AG04449 (cell line): Measurements from ENCODE around the gene SNX11.

Source experiments
- CTCF ChIA-PET: fragments of 350-600 bp; formaldehyde crosslinking; extraction: SDS; loops from one replicate; lab custom pipeline; 2021; ENCODE audit warnings: antibody characterized with exemption; lab: Yijun Ruan, JAX
- POLR2A ChIA-PET: fragments of 400-600, 350-600 bp; formaldehyde crosslinking; extraction: SDS; loops from one replicate; lab custom pipeline; 2020; ENCODE audit warnings: antibody characterized with exemption, inconsistent platforms; lab: Yijun Ruan, JAX
- DNase-seq: peaks from one replicate; pipeline ENCODE4 v3.0.0-alpha.2; 2010; ENCODE audit warnings: low read depth, low spot score
- H3K4me3 ChIP-seq: 2 replicates; pipeline ENCODE4 v1.5.1; 2011; ENCODE audit warnings: low read depth, mild to moderate bottlenecking, control low read depth, low read length
- TF ChIP-seq, protein P1 (sequence below): IDR thresholded peaks from one replicate; pipeline ENCODE4 v1.5.1; 2011; ENCODE audit warnings: mild to moderate bottlenecking, moderate library complexity, low read length, control low read depth, inconsistent platforms; ENCODE audit not compliant: insufficient read depth; ENCODE audit errors: missing control alignments

SNX11 gene, protein sequence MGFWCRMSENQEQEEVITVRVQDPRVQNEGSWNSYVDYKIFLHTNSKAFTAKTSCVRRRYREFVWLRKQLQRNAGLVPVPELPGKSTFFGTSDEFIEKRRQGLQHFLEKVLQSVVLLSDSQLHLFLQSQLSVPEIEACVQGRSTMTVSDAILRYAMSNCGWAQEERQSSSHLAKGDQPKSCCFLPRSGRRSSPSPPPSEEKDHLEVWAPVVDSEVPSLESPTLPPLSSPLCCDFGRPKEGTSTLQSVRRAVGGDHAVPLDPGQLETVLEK

DNA sequence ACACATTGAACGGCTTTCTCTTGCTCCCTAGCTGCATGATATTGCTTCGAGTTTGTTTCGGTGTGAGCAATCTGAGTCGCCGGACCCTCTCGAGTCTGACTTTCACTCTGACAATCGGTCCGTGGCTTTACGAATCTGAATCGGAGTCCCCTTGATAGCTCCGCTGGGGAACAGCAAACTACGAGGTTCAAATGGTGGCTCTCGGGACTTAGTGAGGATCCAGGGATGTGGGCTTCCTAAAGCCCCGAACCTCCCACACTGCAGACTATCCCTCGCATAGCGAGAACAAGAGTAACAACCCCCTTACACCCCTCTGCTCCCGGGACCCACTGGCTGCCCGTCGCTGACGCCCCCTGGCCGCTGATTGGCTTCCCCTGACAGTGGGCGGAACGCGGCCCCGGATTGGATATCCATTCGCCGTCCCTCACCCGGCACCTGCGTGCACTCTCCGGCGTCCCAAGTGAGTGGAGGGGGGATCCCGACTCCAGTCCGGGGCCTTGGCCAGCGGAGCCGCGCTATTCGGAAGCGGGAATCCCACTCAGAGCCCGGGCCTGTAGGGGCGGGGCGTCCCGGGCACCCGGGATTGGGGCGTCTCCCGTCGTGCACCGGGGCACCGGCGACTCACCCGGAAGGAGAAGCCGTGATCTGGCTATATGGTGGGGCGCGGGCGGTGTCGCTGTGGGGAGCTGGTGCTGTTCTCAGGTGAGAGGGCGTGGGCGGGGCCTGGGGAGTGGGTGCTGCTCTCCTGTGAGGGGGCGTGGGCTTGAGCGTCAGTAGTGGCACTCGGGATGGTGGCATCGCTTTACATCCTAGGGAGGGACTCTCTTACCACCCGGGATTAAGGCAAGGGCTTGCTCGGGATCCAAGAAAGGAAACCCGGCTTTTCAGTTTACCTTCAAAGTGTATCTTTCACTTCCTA is at the start of gene SNX11:
Gene SNX11 (plus strand): TSS at position 630 of the 919 bp plus-strand sequence. CDS start 4,278 bp downstream, outside the sequence.
- H3K4me3 ChIP-seq: peak within 1 kb of the TSS; percentile 97
- TF ChIP-seq, protein P1, sequence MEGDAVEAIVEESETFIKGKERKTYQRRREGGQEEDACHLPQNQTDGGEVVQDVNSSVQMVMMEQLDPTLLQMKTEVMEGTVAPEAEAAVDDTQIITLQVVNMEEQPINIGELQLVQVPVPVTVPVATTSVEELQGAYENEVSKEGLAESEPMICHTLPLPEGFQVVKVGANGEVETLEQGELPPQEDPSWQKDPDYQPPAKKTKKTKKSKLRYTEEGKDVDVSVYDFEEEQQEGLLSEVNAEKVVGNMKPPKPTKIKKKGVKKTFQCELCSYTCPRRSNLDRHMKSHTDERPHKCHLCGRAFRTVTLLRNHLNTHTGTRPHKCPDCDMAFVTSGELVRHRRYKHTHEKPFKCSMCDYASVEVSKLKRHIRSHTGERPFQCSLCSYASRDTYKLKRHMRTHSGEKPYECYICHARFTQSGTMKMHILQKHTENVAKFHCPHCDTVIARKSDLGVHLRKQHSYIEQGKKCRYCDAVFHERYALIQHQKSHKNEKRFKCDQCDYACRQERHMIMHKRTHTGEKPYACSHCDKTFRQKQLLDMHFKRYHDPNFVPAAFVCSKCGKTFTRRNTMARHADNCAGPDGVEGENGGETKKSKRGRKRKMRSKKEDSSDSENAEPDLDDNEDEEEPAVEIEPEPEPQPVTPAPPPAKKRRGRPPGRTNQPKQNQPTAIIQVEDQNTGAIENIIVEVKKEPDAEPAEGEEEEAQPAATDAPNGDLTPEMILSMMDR: no peak
- DNase-seq: peak; percentile 24
- CTCF ChIA-PET: interaction anchor here (0.9 to 4.3 kb wide), 18 partner anchors 10 to 201 kb away, joined by 3 to 48 read pairs (median 4); no protein-coding TSS in a partner anchor
- POLR2A ChIA-PET: interaction anchor here (0.6 to 2.0 kb wide), 3 partner anchors 14 to 89 kb away, joined by 3 to 10 read pairs (median 4); no protein-coding TSS in a partner anchor

DNA sequence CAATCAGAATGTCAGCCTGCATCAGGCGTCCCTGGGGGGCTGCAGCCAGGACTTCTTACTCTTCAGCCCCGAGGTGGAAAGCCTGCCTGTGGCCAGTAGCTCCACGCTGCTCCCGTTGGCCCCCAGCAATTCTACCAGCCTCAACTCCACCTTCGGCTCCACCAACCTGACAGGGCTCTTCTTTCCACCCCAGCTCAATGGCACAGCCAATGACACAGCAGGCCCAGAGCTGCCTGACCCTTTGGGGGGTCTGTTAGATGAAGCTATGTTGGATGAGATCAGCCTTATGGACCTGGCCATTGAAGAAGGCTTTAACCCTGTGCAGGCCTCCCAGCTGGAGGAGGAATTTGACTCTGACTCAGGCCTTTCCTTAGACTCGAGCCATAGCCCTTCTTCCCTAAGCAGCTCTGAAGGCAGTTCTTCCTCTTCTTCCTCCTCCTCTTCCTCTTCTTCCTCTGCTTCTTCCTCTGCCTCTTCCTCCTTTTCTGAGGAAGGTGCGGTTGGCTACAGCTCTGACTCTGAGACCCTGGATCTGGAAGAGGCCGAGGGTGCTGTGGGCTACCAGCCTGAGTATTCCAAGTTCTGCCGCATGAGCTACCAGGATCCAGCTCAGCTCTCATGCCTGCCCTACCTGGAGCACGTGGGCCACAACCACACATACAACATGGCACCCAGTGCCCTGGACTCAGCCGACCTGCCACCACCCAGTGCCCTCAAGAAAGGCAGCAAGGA is 49.0 kb upstream of the SNX11 start:
- ChIA-PET CTCF (interaction anchor here (1.1 to 8.4 kb wide), 7 partner anchors 9 to 74 kb away, joined by 3 to 42 read pairs (median 14); no protein-coding TSS in a partner anchor), POLR2A (interaction anchor here (1.3 to 1.4 kb wide), 2 partner anchors 9 to 10 kb away, joined by 4 to 6 read pairs; partner anchors contain the start of gene NFE2L1)
- TF ChIP-seq, protein P1: no peak
- no peak overlapping the region for H3K4me3 ChIP-seq
- no peak for DNase-seq

DNA sequence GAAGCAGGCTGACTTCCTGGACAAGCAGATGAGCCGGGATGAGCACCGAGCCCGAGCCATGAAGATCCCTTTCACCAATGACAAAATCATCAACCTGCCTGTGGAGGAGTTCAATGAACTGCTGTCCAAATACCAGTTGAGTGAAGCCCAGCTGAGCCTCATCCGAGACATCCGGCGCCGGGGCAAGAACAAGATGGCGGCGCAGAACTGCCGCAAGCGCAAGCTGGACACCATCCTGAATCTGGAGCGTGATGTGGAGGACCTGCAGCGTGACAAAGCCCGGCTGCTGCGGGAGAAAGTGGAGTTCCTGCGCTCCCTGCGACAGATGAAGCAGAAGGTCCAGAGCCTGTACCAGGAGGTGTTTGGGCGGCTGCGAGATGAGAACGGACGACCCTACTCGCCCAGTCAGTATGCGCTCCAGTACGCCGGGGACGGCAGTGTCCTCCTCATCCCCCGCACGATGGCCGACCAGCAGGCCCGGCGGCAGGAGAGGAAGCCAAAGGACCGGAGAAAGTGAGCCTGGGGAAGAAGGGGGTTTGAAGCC is 48.4 kb upstream of the SNX11 start:
- no peak for DNase-seq
- no peak overlapping the region for H3K4me3 ChIP-seq
- TF ChIP-seq, protein P1: no peak
- ChIA-PET CTCF (interaction anchor here (1.1 to 8.4 kb wide), 7 partner anchors 9 to 33 kb away, joined by 3 to 42 read pairs (median 14); no protein-coding TSS in a partner anchor), POLR2A (interaction anchor here (1.4 kb wide), 1 partner anchor 11 kb away, joined by 6 read pairs; the partner anchor contains the start of gene NFE2L1)

DNA sequence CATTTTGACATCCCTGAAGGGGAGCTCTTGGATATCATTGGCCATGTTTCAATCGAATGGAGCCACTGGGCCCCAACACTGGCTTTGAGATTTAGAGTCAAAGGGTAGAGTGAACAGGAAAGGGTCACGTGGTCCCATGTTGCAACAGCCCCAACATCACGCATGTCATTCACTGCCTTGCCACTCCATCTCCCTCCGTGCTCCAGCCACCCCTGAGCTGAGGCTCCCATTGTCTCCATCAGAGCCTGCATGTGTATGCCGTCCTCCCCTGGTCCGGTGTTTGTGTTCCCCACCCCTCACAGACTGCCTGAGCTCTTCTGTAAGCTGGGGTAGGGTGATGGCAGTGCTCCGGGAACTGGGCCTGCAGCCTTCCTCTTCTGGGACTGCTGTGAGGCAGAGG is 47.3 kb upstream of the SNX11 start:
- ChIA-PET CTCF (interaction anchor here (1.0 to 8.4 kb wide), 5 partner anchors 13 to 34 kb away, joined by 3 to 42 read pairs (median 14); no protein-coding TSS in a partner anchor), POLR2A (no interaction called here)
- TF ChIP-seq, protein P1: no peak
- no peak overlapping the region for H3K4me3 ChIP-seq
- no peak for DNase-seq

DNA sequence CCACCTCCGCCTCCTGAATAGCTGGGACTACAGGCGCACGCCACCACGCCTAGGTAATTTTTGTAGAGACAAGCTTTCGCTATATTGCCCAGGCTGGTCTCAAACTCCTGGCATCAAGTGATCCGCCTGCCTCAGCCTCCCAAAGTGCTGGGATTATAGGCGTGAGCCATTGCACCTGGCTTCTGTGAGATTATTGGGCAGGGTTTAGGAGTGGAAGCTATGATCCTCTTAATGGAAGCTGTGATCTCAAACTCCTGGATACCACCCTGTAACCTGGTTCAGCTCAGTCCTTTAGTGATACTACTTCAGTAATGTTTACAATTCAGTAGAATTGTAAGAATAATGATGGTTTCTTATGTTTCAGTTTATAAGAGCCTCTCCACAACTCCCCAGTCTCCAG is 45.3 kb upstream of the SNX11 start:
- H3K4me3 ChIP-seq: no peak overlapping the region
- no peak for DNase-seq
- TF ChIP-seq, protein P1: no peak
- POLR2A ChIA-PET: interaction anchor here (0.7 kb wide), 1 partner anchor 12 kb away, joined by 3 read pairs; no protein-coding TSS in a partner anchor
- CTCF ChIA-PET: interaction anchor here (0.7 to 8.4 kb wide), 4 partner anchors 11 to 42 kb away, joined by 4 to 42 read pairs (median 6); no protein-coding TSS in a partner anchor
